T-helper 9 cell (primary cell): ENCODE data around the gene ZNRF2.
"Not testable (repeated sequence)": the region's sequence is repeated elsewhere in the genome, so short reads cannot be mapped to it uniquely, and the experiment has no call there.

Experiments
- DNase-seq: peaks from one replicate; pipeline ENCODE4 v3.0.0-alpha.2; 2020

Gene ZNRF2

GRCh38 chr7:30363778-30364563, 79.6 kb downstream of the ZNRF2 start:
- no peak for DNase-seq

GRCh38 chr7:30364773-30365172, 80.4 kb downstream of the ZNRF2 start:
- no peak for DNase-seq

GRCh38 chr7:30365621-30366020, 81.2 kb downstream of the ZNRF2 start:
- no peak for DNase-seq

GRCh38 chr7:30366606-30367005, 82.2 kb downstream of the ZNRF2 start:
- no peak for DNase-seq

- no peak for DNase-seq
Observed at GRCh38 chr7:30367561-30367960, 83.2 kb downstream of the ZNRF2 start.

- DNase-seq: no peak
Observed at GRCh38 chr7:30369879-30370278, 85.5 kb downstream of the ZNRF2 start.

GRCh38 chr7:30371321-30371720, 86.9 kb downstream of the ZNRF2 start:
- no peak for DNase-seq

GRCh38 chr7:30378275-30378674, 93.9 kb downstream of the ZNRF2 start:
- no peak for DNase-seq

GRCh38 chr7:30379131-30379530, 94.7 kb downstream of the ZNRF2 start:
- no peak for DNase-seq

- DNase-seq: no peak
Observed at GRCh38 chr7:30379741-30380140, 95.3 kb downstream of the ZNRF2 start.

- no peak for DNase-seq
Observed at GRCh38 chr7:30380294-30380693, 95.9 kb downstream of the ZNRF2 start.

GRCh38 chr7:30380824-30381223, 96.4 kb downstream of the ZNRF2 start:
- DNase-seq: not testable (repeated sequence)

- no peak for DNase-seq
Observed at GRCh38 chr7:30382607-30383006, 98.2 kb downstream of the ZNRF2 start.

GRCh38 chr7:30389791-30390190, 105.4 kb downstream of the ZNRF2 start:
- no peak for DNase-seq

GRCh38 chr7:30390736-30391636, 106.6 kb downstream of the ZNRF2 start:
- no peak for DNase-seq

- DNase-seq: no peak
Observed at GRCh38 chr7:30391806-30392205, 107.4 kb downstream of the ZNRF2 start.

GRCh38 chr7:30395676-30396075, 111.3 kb downstream of the ZNRF2 start:
- no peak for DNase-seq

- no peak for DNase-seq
Observed at GRCh38 chr7:30396389-30396788, 112.0 kb downstream of the ZNRF2 start.

GRCh38 chr7:30403477-30403876, 119.1 kb downstream of the ZNRF2 start:
- DNase-seq: no peak

GRCh38 chr7:30405179-30405578, 120.8 kb downstream of the ZNRF2 start:
- DNase-seq: no peak

GRCh38 chr7:30406664-30407425, 122.4 kb downstream of the ZNRF2 start:
- no peak for DNase-seq

- DNase-seq: no peak
Observed at GRCh38 chr7:30411173-30411572, 126.8 kb downstream of the ZNRF2 start.

GRCh38 chr7:30411897-30412296, 127.5 kb downstream of the ZNRF2 start:
- DNase-seq: no peak
